DND-41 (cell line): Measurements from ENCODE around the gene SPRED1.

ENCODE experiments used
- CTCF ChIP-seq: IDR thresholded peaks from 2 replicates; pipeline ENCODE4 v1.5.1; 2012; ENCODE audit warnings: borderline replicate concordance, low read length, moderate library complexity, mild to moderate bottlenecking; ENCODE audit not compliant: poor library complexity, severe bottlenecking; ENCODE audit errors: extremely low read depth
- EZH2 ChIP-seq: IDR thresholded peaks from 3 replicates; pipeline ENCODE4 v1.6.1; 2012; ENCODE audit warnings: borderline replicate concordance, low read depth, mild to moderate bottlenecking, moderate library complexity, low read length, inconsistent platforms; ENCODE audit not compliant: severe bottlenecking

- TF ChIP-seq CTCF: no peak
- no peak for TF ChIP-seq EZH2
Observed at GRCh38 chr15:38281031-38281430, 28.4 kb downstream of the SPRED1 start.
